CD8-positive, alpha-beta memory T cell (primary cell): Measurements from ENCODE around the gene APBA2. TPM values are rescaled to one million over a fixed set of nuclear protein-coding genes. Genes with fewer than 3 reads are reported as not detected.

Experiments used
- CTCF ChIA-PET: fragments of 350-600 bp; sonication (Branson Sonifier 250); formaldehyde crosslinking; loops from one replicate; lab custom pipeline; 2021; ENCODE audit warnings: antibody characterized with exemption; lab: Charles Lee
- POLR2A ChIA-PET: fragments of 350-600 bp; sonication (Branson Sonifier 250); formaldehyde crosslinking; loops from one replicate; lab custom pipeline; 2021; ENCODE audit warnings: antibody characterized with exemption; lab: Charles Lee
- DNase-seq, 5 donors: peaks; one replicate each; pipeline versions ENCODE4 v3.0.0 to v3.0.0-alpha.2; 2020 to 2022; ENCODE audit warnings: mixed read lengths in 1 of 5
- H3K27ac ChIP-seq: one replicate; pipeline ENCODE4 v1.7.0; 2013; ENCODE audit warnings: low read depth, mild to moderate bottlenecking, low read length, moderate library complexity
- H3K27me3 ChIP-seq: 2 replicates; pipeline ENCODE4 v1.7.0; 2013; ENCODE audit warnings: low read length, mild to moderate bottlenecking; ENCODE audit not compliant: insufficient read depth, poor library complexity, severe bottlenecking
- H3K36me3 ChIP-seq: 2 replicates; pipeline ENCODE4 v1.7.0; 2013; ENCODE audit warnings: mild to moderate bottlenecking, low read length, moderate library complexity; ENCODE audit not compliant: insufficient read depth
- H3K4me1 ChIP-seq: 2 replicates; pipeline ENCODE4 v1.7.0; 2013; ENCODE audit warnings: mild to moderate bottlenecking, low read length, moderate library complexity; ENCODE audit not compliant: insufficient read depth
- H3K4me3 ChIP-seq: 2 replicates; pipeline ENCODE4 v1.7.0; 2013; ENCODE audit warnings: mild to moderate bottlenecking, low read length
- H3K9me3 ChIP-seq: 2 replicates; pipeline ENCODE4 v1.7.0; 2013; ENCODE audit warnings: mild to moderate bottlenecking, low read length
- H3K27ac Mint-ChIP-seq, 8 donors: one replicate each; pipeline ENCODE4 v1.8.0; 2020 to 2021; ENCODE audit warnings: mixed read lengths in 8 of 8, mild to moderate bottlenecking in 6 of 8, inconsistent platforms in 3 of 8, moderate library complexity in 3 of 8
- H3K27me3 Mint-ChIP-seq, 2 donors: one replicate each; pipeline ENCODE4 v1.8.0; 2020 to 2021; ENCODE audit warnings: mixed read lengths in 2 of 2, mild to moderate bottlenecking in 1 of 2, moderate library complexity in 1 of 2
- H3K36me3 Mint-ChIP-seq, 3 donors: one replicate each; pipeline ENCODE4 v1.8.0; 2020 to 2021; ENCODE audit warnings: mixed read lengths in 3 of 3, inconsistent platforms in 1 of 3, mild to moderate bottlenecking in 1 of 3
- H3K4me1 Mint-ChIP-seq, 3 donors: one replicate each; pipeline ENCODE4 v1.8.0; 2020 to 2021; ENCODE audit warnings: mixed read lengths in 3 of 3, inconsistent platforms in 1 of 3, mild to moderate bottlenecking in 1 of 3
- H3K4me3 Mint-ChIP-seq, 7 donors: one replicate each; pipeline ENCODE4 v1.8.0; 2020 to 2021; ENCODE audit warnings: mixed read lengths in 7 of 7, mild to moderate bottlenecking in 6 of 7, moderate library complexity in 4 of 7, inconsistent platforms in 2 of 7
- H3K9me3 Mint-ChIP-seq, 5 donors: one replicate each; pipeline ENCODE4 v1.8.0; 2020 to 2022; ENCODE audit warnings: mixed read lengths in 5 of 5, mild to moderate bottlenecking in 3 of 5, moderate library complexity in 2 of 5, inconsistent platforms in 1 of 5
- polyA plus RNA-seq: library from polyadenylated mRNA; unstranded; fragments of 300-500 nt; fragmentation: Illumina TruSeq; gene quantifications from one replicate; pipeline ENCODE4 v1.2.3, GENCODE V29; 2021
- total RNA-seq, 2 experiments: library from RNA; stranded (reverse); gene quantifications; one replicate each; pipeline ENCODE4 v1.2.3, GENCODE V29; 2021

APBA2 gene
- total and polyA plus RNA-seq, 3 experiments from 2014 or later: 15.7 to 38.8 (median 18.0) TPM

DNA sequence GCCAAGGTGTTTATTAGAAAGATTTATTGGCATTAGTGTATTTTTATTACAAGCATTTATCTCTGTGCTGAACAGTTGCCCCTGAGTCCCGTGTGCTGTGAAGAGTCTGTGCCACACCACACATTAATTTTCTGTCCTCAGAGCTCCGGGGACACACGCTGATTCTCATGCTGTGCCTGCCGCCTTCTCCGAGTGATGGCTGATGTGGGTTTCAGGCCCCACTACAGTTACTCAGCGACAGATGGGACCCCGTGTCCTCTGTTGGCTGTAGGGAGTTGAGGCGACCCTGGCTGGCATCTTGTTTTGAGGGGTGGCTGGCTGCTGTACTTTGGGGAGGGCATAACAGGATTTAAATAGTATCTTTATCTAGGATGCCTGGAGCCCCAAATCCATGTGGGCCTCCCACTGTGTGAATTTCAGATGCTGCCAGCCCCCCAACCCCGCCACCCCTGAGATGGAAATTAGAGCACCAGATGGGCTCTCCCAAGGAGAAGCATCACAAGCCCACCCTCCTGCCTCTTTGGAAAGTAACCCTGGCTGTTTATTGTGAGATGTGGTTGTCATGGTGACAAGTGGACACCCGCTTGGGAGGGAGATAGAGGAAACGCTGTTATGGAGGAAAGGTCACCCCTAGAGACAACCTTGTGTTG, 185.6 kb downstream of the APBA2 start:
- Histone ChIP-seq H3K4me1 (no peaks in the 10 kb centered on the region), H3K27ac (no peak overlapping the region), H3K9me3 (no peaks in the 10 kb centered on the region), H3K4me3 (no peak overlapping the region), H3K27me3 (no peaks in the 10 kb centered on the region), H3K36me3 (no peaks in the 10 kb centered on the region)
- peaks cover 0 to 8% (median 0%) of the 10 kb centered on the region in 5 donors for H3K9me3 Mint-ChIP-seq
- peaks cover 0 to 2% of the 10 kb centered on the region in 2 donors for H3K27me3 Mint-ChIP-seq
- no peak for DNase-seq
- POLR2A ChIA-PET: no interaction called here
- CTCF ChIA-PET: interaction anchor here (1.5 kb wide), 1 partner anchor 10 kb away, joined by 5 read pairs; no protein-coding TSS in a partner anchor
- peaks cover 0 to 43% (median 0%) of the 10 kb centered on the region in 3 donors for H3K36me3 Mint-ChIP-seq
- no peak overlapping the region for H3K4me3 Mint-ChIP-seq
- H3K27ac Mint-ChIP-seq: peak overlapping the region in 2 of 8 donors; percentile 59 to 60
- peaks cover 0 to 11% (median 0%) of the 10 kb centered on the region in 3 donors for H3K4me1 Mint-ChIP-seq

DNA sequence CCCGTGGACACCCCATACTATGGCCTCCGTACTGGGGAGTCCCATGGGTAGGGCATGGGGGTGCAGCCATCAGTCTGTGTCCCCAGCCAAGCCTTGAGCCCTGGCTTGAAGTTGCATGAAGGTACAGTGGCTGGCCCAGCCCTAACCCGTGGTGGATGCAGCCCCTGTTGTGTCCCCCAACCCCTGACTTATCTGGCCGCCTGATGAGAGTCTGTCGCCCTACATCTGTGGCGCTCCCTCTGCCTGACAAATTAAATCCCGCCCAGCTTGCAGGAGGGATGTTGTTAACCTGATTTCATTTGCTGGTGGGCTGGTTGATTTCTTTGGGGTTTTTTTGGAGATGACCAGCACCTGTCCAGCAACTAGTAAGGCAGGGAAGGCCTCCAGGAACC, 186.1 kb downstream of the APBA2 start:
- CTCF ChIA-PET: interaction anchor here (1.5 kb wide), 1 partner anchor 10 kb away, joined by 5 read pairs; no protein-coding TSS in a partner anchor

DNA sequence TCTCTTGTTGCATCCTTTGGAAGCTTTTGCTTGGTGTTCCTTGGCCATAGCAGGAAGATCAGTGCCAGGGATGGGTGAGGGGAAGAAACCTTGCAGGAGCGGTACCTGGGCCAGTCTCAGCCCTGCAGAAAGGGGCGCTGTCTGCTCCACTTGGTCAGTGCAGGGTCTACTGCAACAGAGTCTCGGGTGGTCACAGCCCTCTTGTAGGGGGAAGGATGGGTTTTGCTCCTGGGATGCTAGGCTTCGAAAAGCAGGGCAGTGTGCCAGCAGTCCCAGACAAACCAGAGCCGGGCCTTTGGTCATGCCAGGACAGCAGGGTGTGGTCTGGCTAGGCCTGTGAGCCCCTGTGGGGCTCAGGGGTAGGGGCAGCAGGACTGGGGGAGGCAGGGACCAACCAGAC, 186.7 kb downstream of the APBA2 start:
- Mint-ChIP-seq H3K27me3 (peaks cover 0 to 2% of the 10 kb centered on the region in 2 donors), H3K4me3 (no peak overlapping the region), H3K4me1 (peaks cover 0 to 10% (median 0%) of the 10 kb centered on the region in 3 donors), H3K9me3 (peaks cover 0 to 8% (median 0%) of the 10 kb centered on the region in 5 donors), H3K27ac (no peak overlapping the region), H3K36me3 (peaks cover 0 to 48% (median 0%) of the 10 kb centered on the region in 3 donors)
- H3K4me3 ChIP-seq: no peak overlapping the region
- no peaks in the 10 kb centered on the region for H3K4me1 ChIP-seq
- no peak for DNase-seq
- ChIA-PET CTCF (interaction anchor here (0.6 kb wide), 1 partner anchor 88 kb away, joined by 3 read pairs; no protein-coding TSS in a partner anchor), POLR2A (no interaction called here)
- no peak overlapping the region for H3K27ac ChIP-seq
- no peaks in the 10 kb centered on the region for H3K9me3 ChIP-seq
- H3K27me3 ChIP-seq: no peaks in the 10 kb centered on the region
- peaks cover 6% of the 10 kb centered on the region for H3K36me3 ChIP-seq

More for the DNA sequence above, 186.1 kb downstream of the APBA2 start:
- POLR2A ChIA-PET: no interaction called here
- H3K4me1 ChIP-seq: no peaks in the 10 kb centered on the region
- H3K36me3 Mint-ChIP-seq: peaks cover 0 to 45% (median 0%) of the 10 kb centered on the region in 3 donors
- H3K9me3 ChIP-seq: no peaks in the 10 kb centered on the region
- peaks cover 0 to 10% (median 0%) of the 10 kb centered on the region in 3 donors for H3K4me1 Mint-ChIP-seq
- no peaks in the 10 kb centered on the region for H3K27me3 ChIP-seq
- peaks cover under 1% of the 10 kb centered on the region for H3K36me3 ChIP-seq
- peak overlapping the region in 1 of 8 donors; percentile 60 for H3K27ac Mint-ChIP-seq
- no peak overlapping the region for H3K4me3 ChIP-seq
- H3K27me3 Mint-ChIP-seq: peaks cover 0 to 2% of the 10 kb centered on the region in 2 donors
- H3K27ac ChIP-seq: no peak overlapping the region
- peaks cover 0 to 8% (median 0%) of the 10 kb centered on the region in 5 donors for H3K9me3 Mint-ChIP-seq
- no peak overlapping the region for H3K4me3 Mint-ChIP-seq
- DNase-seq: no peak

DNA sequence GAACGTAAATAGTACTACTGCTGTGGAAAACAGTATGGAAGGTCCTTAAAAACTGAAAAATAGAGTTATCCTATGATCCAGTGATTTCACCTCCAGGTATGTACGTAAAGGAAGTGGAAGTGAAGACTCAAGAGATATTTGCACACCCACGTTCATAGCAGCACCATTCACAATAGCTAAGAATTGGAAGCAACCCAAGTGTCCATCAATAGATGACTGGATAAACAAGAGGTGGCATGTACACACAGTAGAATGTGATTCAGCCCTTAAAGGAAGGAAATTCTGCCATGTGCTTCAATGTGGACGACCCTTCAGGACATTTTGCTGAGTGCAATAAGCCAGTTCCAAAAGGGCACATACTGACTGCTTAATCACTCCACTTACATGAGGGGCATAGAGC, 188.3 kb downstream of the APBA2 start:
- no peak overlapping the region for H3K27ac Mint-ChIP-seq
- CTCF ChIA-PET: no interaction called here

DNA sequence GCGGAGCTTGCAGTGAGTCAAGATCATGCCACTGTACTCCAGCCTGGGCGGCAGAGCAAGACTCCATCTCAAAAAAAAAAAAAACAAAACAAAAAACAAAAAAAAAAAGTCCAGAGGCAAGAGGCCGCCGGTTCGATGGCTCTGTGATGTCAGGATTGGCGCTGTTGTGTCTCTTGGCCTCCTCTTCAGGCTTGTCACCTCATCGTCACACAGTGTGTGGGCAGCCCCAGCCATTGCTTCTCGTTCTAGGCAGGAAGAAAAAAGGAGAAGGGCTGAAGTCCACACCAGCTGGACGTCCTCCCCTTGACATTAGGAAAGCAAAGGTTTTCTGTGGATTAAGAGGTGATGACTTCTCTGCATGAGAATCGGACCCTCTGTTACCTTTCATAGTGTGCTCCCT, 192.8 kb downstream of the APBA2 start:
- Histone ChIP-seq H3K27me3 (no peaks in the 10 kb centered on the region), H3K36me3 (peaks cover 9% of the 10 kb centered on the region), H3K27ac (no peak overlapping the region), H3K9me3 (no peaks in the 10 kb centered on the region), H3K4me3 (no peak overlapping the region), H3K4me1 (no peaks in the 10 kb centered on the region)
- DNase-seq: no peak
- ChIA-PET CTCF (interaction anchor here (1.5 to 3.2 kb wide), 2 partner anchors 11 to 25 kb away, joined by 3 to 22 read pairs; no protein-coding TSS in a partner anchor), POLR2A (no interaction called here)
- Mint-ChIP-seq H3K27ac (peak overlapping the region in 2 of 8 donors; percentile 12 to 58), H3K4me1 (peaks cover 0 to 3% (median 0%) of the 10 kb centered on the region in 3 donors), H3K9me3 (no peaks in the 10 kb centered on the region), H3K27me3 (no peaks in the 10 kb centered on the region), H3K36me3 (peaks cover 0 to 65% (median 0%) of the 10 kb centered on the region in 3 donors), H3K4me3 (no peak overlapping the region)

More for the DNA sequence above, 188.3 kb downstream of the APBA2 start:
- Histone ChIP-seq H3K27me3 (no peaks in the 10 kb centered on the region), H3K4me3 (no peak overlapping the region), H3K4me1 (no peaks in the 10 kb centered on the region), H3K27ac (no peak overlapping the region), H3K36me3 (peaks cover 9% of the 10 kb centered on the region), H3K9me3 (no peaks in the 10 kb centered on the region)
- Mint-ChIP-seq H3K9me3 (peaks cover 0 to 3% (median 0%) of the 10 kb centered on the region in 5 donors), H3K4me1 (peaks cover 0 to 10% (median 0%) of the 10 kb centered on the region in 3 donors), H3K36me3 (peaks cover 0 to 54% (median 0%) of the 10 kb centered on the region in 3 donors), H3K27me3 (peaks cover 0 to 2% of the 10 kb centered on the region in 2 donors), H3K4me3 (no peak overlapping the region)
- DNase-seq: no peak
- POLR2A ChIA-PET: no interaction called here

DNA sequence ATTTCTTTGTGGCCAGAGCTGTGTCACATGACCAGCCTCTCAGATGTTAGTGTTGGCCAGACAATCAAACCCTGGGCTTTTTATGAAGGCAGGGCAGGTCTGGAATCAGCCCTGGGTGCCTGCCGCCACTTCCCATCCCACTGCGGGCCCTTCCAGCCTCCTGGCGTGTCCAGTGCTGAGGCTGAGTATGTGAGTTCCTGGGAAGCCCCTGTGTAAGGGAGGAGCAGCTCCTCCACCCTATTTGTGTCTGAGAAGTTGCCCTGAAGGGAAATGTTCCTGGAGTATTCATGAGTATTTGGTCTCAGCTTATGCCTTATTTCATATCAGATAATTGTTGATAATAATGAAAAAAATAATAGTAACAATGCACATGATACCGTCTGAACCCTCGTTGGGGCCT, 193.7 kb downstream of the APBA2 start:
- peaks cover 9% of the 10 kb centered on the region for H3K36me3 ChIP-seq
- peak overlapping the region in 1 of 8 donors; percentile 24 for H3K27ac Mint-ChIP-seq
- no peak overlapping the region for H3K4me3 ChIP-seq
- no peaks in the 10 kb centered on the region for H3K4me1 Mint-ChIP-seq
- ChIA-PET POLR2A (no interaction called here), CTCF (interaction anchor here (3.2 kb wide), 1 partner anchor 10 kb away, joined by 22 read pairs; no protein-coding TSS in a partner anchor)
- H3K4me1 ChIP-seq: no peaks in the 10 kb centered on the region
- DNase-seq: no peak
- no peaks in the 10 kb centered on the region for H3K9me3 Mint-ChIP-seq
- no peaks in the 10 kb centered on the region for H3K9me3 ChIP-seq
- no peaks in the 10 kb centered on the region for H3K27me3 ChIP-seq
- no peak overlapping the region for H3K27ac ChIP-seq
- H3K36me3 Mint-ChIP-seq: peaks cover under 1 to 60% (median 2%) of the 10 kb centered on the region in 3 donors
- H3K27me3 Mint-ChIP-seq: no peaks in the 10 kb centered on the region
- no peak overlapping the region for H3K4me3 Mint-ChIP-seq

DNA sequence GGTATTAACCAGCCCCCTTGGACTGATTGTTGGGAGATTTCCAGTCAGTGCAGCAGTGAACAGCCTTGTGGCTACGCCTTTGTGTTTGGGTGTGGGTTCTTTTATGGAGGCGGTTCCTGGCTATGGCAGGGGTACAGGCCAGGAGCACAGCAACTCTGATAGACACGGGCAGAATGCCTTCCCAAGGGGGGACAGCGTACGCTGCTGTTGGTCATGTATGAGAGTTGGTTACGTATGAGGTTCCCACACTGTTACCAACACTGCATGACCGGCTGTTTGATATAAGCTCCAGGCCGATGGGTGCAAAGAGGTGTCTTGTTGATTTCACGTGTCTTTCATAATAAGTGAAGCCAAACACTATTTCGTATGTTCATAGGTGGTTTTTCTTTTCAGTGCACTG, 196.0 kb downstream of the APBA2 start:
- H3K27ac ChIP-seq: no peak overlapping the region
- ChIA-PET CTCF (interaction anchor here (0.7 to 1.0 kb wide), 2 partner anchors 11 to 20 kb away, joined by 3 to 5 read pairs; no protein-coding TSS in a partner anchor), POLR2A (interaction anchor here (0.7 kb wide), 1 partner anchor 187 kb away, joined by 3 read pairs; no protein-coding TSS in a partner anchor)
- peaks cover 3 to 50% (median 4%) of the 10 kb centered on the region in 3 donors for H3K36me3 Mint-ChIP-seq
- H3K4me3 ChIP-seq: no peak overlapping the region
- no peaks in the 10 kb centered on the region for H3K4me1 ChIP-seq
- H3K9me3 Mint-ChIP-seq: no peaks in the 10 kb centered on the region
- no peak overlapping the region for H3K27ac Mint-ChIP-seq
- no peaks in the 10 kb centered on the region for H3K27me3 ChIP-seq
- peaks cover 12% of the 10 kb centered on the region for H3K36me3 ChIP-seq
- H3K9me3 ChIP-seq: no peaks in the 10 kb centered on the region
- no peak overlapping the region for H3K4me3 Mint-ChIP-seq
- H3K27me3 Mint-ChIP-seq: no peaks in the 10 kb centered on the region
- DNase-seq: no peak
- H3K4me1 Mint-ChIP-seq: peaks cover 0 to 4% (median 0%) of the 10 kb centered on the region in 3 donors

DNA sequence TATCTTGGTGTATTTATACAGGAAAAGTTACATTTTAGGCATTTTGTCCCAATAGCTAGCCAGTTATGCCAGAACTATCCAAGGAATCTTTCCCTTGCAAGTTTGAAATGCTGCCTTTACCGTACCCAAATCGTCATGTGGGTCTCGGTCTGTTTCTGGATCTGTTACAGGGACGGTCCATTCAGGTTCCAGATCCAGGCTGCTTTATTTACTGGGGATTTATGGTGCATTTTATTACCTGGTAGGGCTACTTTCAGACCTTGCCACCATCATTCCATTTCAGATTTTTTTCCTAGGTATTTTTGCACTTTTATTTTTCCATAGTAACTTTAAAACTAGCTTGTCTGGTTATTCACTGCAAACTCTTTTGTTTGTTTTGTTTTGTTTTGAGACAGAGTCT, 197.4 kb downstream of the APBA2 start:
- Histone ChIP-seq H3K27me3 (no peaks in the 10 kb centered on the region), H3K4me3 (no peak overlapping the region), H3K4me1 (no peaks in the 10 kb centered on the region), H3K27ac (no peak overlapping the region), H3K36me3 (peaks cover 4% of the 10 kb centered on the region), H3K9me3 (no peaks in the 10 kb centered on the region)
- Mint-ChIP-seq H3K4me3 (no peak overlapping the region), H3K27ac (no peak overlapping the region), H3K27me3 (no peaks in the 10 kb centered on the region), H3K36me3 (peaks cover 4 to 41% (median 6%) of the 10 kb centered on the region in 3 donors), H3K9me3 (no peaks in the 10 kb centered on the region), H3K4me1 (peaks cover 7 to 18% (median 11%) of the 10 kb centered on the region in 3 donors)
- ChIA-PET POLR2A (no interaction called here), CTCF (interaction anchor here (1.2 kb wide), 1 partner anchor 8 kb away, joined by 3 read pairs; no protein-coding TSS in a partner anchor)
- no peak for DNase-seq
